ENCODE data around the gene GUSB. TPM values are rescaled to one million over a fixed set of nuclear protein-coding genes. Genes with fewer than 3 reads are reported as not detected.

Gene GUSB
- total RNA-seq = 26.5 and 27.6 TPM in 2 replicates

DNA sequence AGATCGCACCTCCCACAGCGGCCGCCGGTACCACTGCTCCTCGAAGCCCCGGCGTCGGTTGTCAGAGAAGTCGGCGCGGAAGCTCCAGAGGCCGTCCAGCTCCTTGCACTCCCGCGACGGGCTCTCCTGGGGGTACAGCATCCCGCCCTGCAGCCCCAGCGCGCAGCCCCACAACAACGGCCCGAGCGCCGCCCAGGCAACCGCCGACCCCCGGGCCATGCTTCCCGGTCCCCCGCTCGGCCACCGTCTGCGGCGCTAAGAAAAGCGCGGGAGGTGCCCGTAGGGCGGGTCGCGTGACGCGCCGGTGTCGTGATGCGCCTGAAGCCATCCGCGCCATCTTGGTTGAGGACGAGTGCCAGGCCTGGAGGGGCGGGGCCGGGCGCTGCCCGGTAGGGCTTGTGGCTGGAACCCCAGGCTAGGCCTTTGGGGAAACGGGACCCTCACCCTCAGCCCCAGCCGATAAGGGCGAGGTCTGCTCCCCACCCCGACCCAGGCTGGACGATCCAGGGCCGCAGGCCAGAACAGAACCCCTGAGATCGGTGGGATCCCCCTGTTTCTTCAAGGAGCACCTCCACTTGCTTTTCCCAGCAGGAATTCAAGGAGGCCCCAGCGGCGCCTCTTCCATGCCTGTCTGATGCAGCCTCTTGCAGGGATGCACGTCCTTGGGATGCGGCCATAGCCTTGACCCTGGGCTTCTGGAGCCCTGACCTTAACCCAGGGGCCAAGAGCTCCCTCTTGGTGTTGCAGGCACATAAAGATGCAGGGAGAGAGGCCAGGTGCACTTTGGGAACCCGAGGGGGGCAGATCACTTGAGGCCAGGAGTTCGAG is at the start of gene GUSB:
Gene GUSB, minus strand, starts transcription at position 249 of the 828 bp plus-strand sequence. Its CDS starts 30 bp downstream, at position 219.

Small RNAs within 50 kb of the gene (small RNA-seq; reads per million reads assigned to genes)
- not detected for gene AC073261.1

Other genes with a start within 250 kb of the GUSB start
- gene VKORC1L1, start 109.1 kb downstream of the GUSB start, total RNA-seq = 13.6 and 18.4 TPM in 2 replicates
- 51.4 and 65.9 TPM in 2 replicates for gene ASL, start 93.6 kb upstream of the GUSB start, total RNA-seq
- 30.1 and 31.5 TPM in 2 replicates for gene CRCP, start 132.6 kb upstream of the GUSB start, total RNA-seq
- 58.3 and 77.5 TPM in 2 replicates for gene TPST1, start 223.1 kb upstream of the GUSB start, total RNA-seq